Mammary epithelial cell (primary cell): ENCODE data around the gene NKD2.

Experiments
- CTCF ChIP-seq, 2 donors: IDR thresholded peaks in 1 of 2; conservative IDR thresholded peaks in 1 of 2; 2 replicates each; pipeline ENCODE4 v1.5.1; 2011 to 2012; ENCODE audit warnings: inconsistent platforms in 2 of 2, low read length in 2 of 2, mild to moderate bottlenecking in 2 of 2, control low read depth in 1 of 2, low read depth in 1 of 2; ENCODE audit not compliant: insufficient read depth in 1 of 2; ENCODE audit errors: extremely low read depth in 1 of 2
- EZH2 ChIP-seq: IDR thresholded peaks from 2 replicates; pipeline ENCODE4 v1.6.1; 2012; ENCODE audit warnings: low read length, inconsistent platforms, borderline replicate concordance

GRCh38 chr5:1064383-1065142 lies 56.0 kb downstream of the NKD2 start:
- TF ChIP-seq CTCF (conservative IDR thresholded peaks at IDR 0.05 in 1 of 2, IDR thresholded peaks at IDR 0.05 in 1 of 2; ENCODE audit: extremely low read depth in 1 of 2, insufficient read depth in 1 of 2, low read depth in 1 of 2, low read length in 2 of 2): no peak
- TF ChIP-seq EZH2: no peak
